GM19240 (cell line): ENCODE measurements around the gene NDUFS7.
"Not testable (repeated sequence)": the region's sequence is repeated elsewhere in the genome, so short reads cannot be mapped to it uniquely, and the experiment has no call there.

Experiments used
- DNase-seq: peaks from one replicate; pipeline ENCODE4 v3.0.0; 2011; ENCODE audit warnings: low spot score; ENCODE audit not compliant: insufficient read length

Gene NDUFS7

DNA sequence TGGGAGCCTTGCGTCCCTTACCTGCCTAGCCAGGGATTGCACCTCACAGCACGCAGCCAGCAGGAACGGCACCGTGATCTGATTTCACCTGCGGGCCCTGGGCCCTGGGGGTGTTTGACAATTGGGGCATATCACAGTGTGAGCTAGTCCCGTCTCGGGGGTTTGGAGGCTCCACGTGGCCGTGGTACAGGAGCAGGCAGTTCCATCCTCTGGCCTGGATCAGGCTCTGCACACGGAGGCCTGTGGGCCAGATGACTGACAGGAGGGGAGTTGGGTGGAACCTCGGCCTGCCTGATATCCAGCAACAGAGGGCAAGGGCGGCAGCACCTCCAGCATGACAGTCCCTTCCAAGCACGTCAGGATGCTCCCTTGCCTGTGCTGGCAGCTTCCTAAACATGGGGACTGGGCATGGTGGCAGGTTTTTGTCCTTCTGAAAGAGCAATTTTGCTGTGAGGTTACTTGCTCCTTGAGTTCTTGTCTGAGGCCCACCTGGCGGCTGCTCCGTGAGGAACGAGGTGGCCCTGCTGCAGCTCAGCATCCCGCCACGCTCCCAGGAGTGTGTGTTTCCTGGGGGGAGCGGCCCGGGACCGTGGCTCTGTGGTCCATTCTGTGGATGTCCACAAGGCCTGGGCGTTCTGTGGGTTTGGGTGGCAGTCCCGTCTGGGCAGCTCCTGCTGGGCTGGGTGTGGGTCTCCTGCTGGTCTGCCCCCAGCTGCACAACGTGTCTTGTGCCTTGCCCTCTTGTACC lies 48.2 kb downstream of the NDUFS7 start:
- no peak for DNase-seq

DNA sequence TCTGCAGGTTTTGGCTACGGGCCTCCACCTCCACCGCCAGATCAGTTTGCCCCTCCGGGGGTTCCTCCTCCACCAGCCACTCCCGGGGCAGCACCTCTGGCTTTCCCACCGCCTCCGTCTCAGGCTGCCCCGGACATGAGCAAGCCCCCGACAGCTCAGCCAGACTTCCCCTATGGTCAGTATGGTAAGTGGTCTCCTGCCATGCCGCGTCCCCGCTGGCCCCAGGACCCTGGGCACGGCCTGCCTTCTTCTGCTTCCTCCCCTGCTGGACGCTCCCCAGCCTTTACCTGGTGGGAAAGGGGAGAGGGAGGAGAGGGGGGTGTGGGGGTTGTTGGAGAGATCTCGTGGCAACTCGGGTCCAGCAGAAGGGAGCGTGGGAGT lies 48.8 kb downstream of the NDUFS7 start:
- DNase-seq: no peak

DNA sequence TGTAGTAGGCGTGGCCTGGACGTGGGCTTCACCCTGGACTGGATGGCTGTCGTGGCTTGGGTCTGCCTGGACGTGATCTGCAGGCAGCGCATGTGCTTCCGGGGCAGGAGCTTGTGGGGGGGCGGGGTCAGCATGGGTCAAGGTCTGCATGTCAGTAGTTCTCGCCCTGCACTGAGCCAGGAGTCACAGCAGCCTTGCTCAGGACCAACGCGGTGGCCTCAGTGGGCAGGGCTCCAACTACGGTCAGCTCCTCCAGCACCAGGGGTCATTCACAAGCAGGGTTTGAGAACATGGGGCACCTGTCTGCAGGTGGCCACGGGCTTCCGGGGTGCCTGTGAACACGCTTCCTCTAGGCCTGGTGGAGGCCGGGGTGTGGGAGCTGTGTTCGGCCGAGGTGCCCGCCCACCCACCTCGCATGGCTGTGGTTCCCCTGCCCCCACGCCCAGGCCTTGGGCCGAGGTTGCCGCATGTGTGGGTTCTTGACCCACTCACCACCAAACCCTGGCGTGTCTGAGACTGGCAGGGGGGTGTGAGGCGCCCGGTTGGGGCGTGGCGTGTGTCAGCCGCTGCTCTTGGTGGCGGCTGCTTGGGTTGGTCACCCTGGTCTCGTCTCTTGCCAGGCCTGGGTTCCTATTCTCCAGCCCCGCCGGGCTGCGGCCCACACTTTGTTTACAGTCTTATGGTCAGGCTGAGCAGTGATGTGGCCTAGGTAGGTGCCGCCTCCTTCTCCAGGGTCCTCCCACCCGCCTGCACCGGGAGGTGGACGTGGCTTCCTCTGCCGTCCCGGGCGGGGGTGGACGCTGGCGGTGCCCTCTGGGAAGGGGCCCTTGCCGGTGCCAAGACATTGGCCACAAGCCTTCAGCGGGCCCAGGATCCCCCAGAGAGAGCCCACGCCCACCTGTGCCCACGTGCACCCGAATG lies 49.7 kb downstream of the NDUFS7 start:
- DNase-seq: no peak

DNA sequence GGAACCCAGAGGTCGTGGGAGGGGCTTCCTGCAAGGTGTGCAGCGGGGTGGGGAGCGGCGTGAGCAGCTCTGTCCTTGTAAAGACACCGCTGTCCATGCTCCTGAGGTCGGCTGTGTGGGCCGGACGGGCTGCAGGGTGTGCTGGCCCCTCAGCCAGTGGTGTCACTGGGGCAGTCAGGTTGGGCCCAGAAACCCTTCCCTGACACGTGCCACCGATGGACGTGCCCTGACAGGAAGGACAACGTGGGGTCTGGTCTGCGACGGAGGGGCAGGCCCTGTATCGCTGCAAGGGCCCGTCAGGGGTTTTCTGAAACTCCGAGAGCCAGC lies 50.3 kb downstream of the NDUFS7 start:
- DNase-seq: no peak

- DNase-seq: no peak
Measured at GRCh38 chr19:1434577-1435060, 50.9 kb downstream of the NDUFS7 start.

GRCh38 chr19:1435378-1435989 lies 51.8 kb downstream of the NDUFS7 start:
- DNase-seq: no peak

GRCh38 chr19:1437609-1438008 lies 53.9 kb downstream of the NDUFS7 start:
- no peak for DNase-seq

GRCh38 chr19:1438035-1438932 lies 54.6 kb downstream of the NDUFS7 start, which contains the start of gene RPS15:
Gene RPS15 (plus strand): TSS chr19:1438396. CDS start chr19:1438426, 30 bp downstream.
- peak; percentile 98 for DNase-seq

DNA sequence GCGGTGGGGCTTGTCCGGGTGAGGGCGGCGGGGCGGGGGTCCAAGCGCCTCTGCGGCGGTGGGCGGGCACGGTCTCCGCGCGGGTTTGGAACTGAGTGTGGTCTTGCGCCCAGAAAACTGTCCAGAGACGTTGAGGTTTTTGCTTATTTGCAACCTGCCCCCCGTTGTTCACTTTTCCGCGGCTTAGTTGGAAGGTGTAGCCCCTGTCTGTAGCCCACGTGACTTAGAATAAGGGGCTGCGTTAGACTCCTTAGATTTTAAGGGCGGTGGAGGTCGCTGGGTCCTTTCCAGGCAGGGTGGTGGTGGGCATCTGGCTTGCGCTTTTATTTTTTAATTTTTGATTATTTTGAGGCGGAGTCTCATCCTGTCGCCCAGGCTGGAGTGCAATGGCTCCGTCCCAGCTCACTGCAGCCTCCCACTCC lies 55.2 kb downstream of the NDUFS7 start:
- DNase-seq: no peak

GRCh38 chr19:1439525-1440417 lies 56.1 kb downstream of the NDUFS7 start:
- DNase-seq: not testable (repeated sequence)

GRCh38 chr19:1440418-1440801 lies 56.7 kb downstream of the NDUFS7 start:
- no peak for DNase-seq

DNA sequence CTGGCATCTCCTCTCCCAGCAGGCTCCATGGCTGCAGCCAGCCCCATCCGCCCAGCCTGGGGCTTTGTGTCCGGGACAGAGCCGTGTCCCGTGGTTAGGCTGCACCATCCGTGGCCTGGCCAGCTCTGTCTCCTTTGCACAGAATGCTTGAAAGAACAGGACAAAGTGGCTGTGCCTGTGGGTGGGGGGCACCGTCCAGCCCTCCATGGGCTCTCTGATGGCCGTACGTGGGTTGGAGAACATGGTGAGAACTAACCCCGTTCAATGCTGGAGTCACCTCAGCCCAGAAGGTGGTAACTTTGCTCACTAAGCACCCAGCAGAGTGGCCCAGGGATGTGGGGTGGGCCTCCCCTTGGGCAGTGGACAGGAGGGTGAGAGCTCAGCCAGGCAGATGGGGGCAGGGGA lies 57.3 kb downstream of the NDUFS7 start:
- no peak for DNase-seq

GRCh38 chr19:1441677-1442438 lies 58.2 kb downstream of the NDUFS7 start:
- no peak for DNase-seq
